Neuron (in vitro differentiated cells): ENCODE measurements around the gene FAF1.

Experiments used
- H2AFZ ChIP-seq: one replicate; pipeline ENCODE4 v1.6.1; 2013; ENCODE audit warnings: low read depth, mild to moderate bottlenecking, inconsistent platforms, low read length, moderate library complexity
- H3K27me3 ChIP-seq: one replicate; pipeline ENCODE4 v1.6.1; 2013; ENCODE audit warnings: low read length; ENCODE audit not compliant: insufficient read depth
- H3K36me3 ChIP-seq: one replicate; pipeline ENCODE4 v1.6.1; 2013; ENCODE audit warnings: low read length; ENCODE audit not compliant: insufficient read depth
- H3K4me1 ChIP-seq: one replicate; pipeline ENCODE4 v1.6.1; 2013; ENCODE audit warnings: low read length; ENCODE audit not compliant: insufficient read depth
- H3K4me3 ChIP-seq: 2 replicates; pipeline ENCODE4 v1.5.1; 2013; ENCODE audit warnings: mild to moderate bottlenecking, low read length, moderate library complexity
- H3K9me3 ChIP-seq: one replicate; pipeline ENCODE4 v1.6.1; 2013; ENCODE audit warnings: low read length

FAF1 gene

DNA sequence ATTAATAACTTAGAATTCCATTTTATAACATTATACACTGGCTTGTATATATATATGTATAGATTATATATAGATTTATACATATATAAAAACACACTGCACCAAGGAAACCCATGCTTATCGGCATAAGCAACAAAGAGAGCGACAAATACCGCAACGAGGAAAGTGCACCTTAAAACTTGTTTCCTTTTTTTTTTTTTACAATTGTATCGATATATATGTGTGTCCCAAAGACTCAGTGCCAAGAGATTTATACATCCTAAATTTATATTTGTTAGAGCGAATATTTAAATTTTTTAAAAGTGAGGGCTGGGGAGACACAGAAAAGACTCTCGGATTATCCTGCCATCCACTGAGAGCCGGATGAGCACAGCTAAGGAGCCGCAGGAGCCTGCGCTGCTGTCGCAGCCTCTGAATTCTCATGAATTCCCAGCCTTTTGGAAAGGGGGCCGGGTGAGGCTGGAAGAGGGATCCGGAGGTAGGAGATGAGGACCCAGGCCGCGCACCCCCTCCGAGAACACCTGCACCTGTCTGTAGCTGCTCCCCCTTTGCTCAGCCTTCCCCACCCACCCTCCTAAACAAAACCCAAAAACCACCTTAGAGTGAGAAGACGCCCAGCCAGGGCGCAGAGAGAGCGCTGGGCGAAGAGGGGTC, 542.0 kb downstream of the FAF1 start:
- peak overlapping the region; percentile 43 for H3K4me3 ChIP-seq
- H3K36me3 ChIP-seq: no peaks in the 10 kb centered on the region
- peak overlapping the region; percentile 64 for H2AFZ ChIP-seq
- peaks cover 3% of the 10 kb centered on the region for H3K9me3 ChIP-seq
- peaks cover 96% of the 10 kb centered on the region for H3K27me3 ChIP-seq
- peaks cover 6% of the 10 kb centered on the region for H3K4me1 ChIP-seq

DNA sequence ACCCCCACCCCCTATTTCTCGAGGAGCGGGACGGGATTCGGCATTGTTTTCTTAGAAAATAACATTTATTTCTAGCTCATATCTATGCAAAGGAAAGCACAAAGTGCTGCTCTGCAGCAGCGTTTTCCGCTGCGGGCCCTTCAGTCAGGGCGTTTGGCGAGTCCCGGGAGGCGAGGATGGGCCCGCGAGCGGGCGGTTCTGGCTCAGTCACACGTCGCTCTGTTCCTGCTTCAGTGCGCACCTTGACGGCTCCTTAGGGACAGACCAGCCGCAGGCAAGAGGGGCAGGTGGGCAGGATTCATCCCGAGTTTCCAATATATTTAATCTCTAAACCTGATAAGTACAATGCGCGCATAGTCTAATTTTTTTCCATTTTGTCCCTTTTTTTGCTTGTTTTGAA, 542.6 kb downstream of the FAF1 start:
- H3K4me1 ChIP-seq: peaks cover under 1% of the 10 kb centered on the region
- peaks cover 94% of the 10 kb centered on the region for H3K27me3 ChIP-seq
- no peak overlapping the region for H2AFZ ChIP-seq
- peaks cover 8% of the 10 kb centered on the region for H3K9me3 ChIP-seq
- H3K36me3 ChIP-seq: no peaks in the 10 kb centered on the region
- H3K4me3 ChIP-seq: no peak overlapping the region

DNA sequence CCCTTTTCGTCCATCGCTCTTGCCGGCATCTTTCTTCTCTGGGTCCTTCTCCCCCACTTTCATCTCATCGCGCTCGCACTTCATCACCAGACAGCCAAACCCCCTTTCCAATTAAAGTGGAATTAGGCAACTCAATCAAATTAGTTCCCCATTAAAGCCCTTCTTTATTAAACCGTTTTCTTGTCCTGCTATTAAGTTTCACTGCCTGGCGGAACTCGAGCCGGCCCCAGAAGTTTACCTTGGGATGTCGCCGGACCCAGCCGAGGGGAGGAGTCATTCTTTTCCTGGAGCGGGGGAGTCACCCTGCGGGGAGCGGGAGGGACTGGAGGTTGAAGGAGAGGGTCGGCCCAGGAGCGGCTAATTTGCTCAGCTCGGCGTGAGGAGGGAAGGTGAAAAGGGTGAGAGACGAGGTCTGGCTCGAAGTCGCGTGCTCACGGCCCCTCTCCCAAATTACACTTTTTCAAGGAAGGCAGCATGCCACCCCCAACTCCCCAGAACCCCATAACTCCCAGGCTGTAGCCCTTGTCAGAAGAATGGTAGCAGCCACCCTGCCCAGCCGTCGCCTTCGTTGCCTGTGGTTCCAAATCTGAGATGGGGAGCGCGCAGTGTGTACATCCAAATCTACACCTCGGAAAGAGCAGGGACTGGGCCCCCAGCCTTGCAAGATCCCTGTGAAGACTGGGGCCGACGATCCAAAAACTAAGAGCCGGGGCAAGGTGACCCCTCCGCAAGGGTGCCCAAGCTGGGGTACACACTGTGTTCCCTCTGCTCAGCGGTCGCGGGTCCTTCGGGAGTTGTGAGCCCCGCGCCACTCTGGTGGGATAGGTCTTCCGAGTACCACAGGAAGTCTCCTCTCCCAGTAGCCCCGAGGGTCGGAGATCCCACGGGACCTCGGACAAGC, 543.3 kb downstream of the FAF1 start:
- Histone ChIP-seq H3K4me3 (no peak overlapping the region), H3K9me3 (peaks cover 8% of the 10 kb centered on the region), H2AFZ (no peak overlapping the region), H3K27me3 (peaks cover 87% of the 10 kb centered on the region), H3K4me1 (no peaks in the 10 kb centered on the region), H3K36me3 (no peaks in the 10 kb centered on the region)

DNA sequence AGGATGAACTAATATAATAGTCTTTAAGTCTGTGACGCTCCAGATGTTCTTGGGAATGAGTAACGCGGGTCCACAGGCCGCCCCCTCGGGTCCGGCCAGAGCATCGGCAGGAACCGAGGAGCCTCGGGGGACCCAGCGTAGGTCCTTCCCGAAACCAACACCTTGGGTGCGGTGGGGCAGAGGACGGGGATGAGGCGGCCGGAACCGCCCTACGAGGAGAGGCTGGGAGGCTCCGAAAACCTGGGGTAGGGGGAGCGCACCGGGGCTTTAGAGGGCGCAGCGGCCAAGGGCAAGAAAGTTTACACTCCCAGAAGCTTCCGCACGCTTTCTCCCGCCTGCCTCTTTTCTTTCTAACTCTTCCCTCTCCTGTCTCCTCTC, 543.9 kb downstream of the FAF1 start:
- Histone ChIP-seq H3K9me3 (peaks cover 8% of the 10 kb centered on the region), H3K4me3 (no peak overlapping the region), H2AFZ (no peak overlapping the region), H3K36me3 (no peaks in the 10 kb centered on the region), H3K27me3 (peaks cover 83% of the 10 kb centered on the region), H3K4me1 (no peaks in the 10 kb centered on the region)

DNA sequence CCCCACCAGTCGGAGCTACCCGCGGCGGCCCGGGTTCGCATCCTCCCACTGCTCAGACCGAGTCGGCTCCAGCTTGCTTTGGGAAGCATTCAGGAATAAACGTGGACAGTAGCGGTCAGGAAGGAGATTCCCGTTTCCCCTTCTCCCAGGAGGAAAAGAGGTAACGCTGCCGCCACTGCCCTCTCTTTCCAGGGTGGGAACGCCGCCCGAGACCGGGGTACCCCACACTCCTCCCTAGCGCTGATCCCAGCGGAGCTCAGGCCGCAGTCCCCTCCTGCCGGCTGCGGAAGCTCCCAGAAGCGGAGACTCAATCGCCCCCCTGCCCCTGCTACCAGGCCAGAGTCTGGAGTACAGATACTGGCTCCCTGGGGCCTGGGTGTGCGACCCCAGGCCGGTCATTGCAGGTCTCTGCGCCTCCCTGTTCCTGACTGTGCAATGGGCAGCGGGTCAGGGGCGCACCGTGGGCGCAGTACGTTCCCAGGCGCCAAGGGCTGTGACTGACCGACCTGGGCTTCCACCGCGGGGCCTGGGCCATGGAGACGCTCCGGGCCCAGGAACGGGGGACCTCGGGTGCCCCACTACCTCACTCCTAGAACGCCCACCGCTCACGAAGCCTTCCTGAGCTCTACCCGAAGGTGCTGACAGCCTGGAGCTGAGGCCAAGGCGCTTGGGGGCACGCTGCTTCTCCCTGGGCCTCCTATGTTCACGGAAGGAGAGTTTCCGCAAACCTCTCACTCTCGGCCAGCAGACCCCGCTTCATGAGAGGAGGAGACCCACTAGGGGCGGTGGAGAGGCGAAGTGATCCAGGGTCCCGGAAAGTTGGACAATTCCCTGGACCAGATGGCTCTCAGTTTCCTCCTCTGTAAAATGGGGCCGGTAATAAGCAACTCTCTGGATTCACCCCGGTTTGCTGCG, 544.6 kb downstream of the FAF1 start:
- Histone ChIP-seq H3K9me3 (peaks cover 8% of the 10 kb centered on the region), H3K36me3 (no peaks in the 10 kb centered on the region), H3K27me3 (peaks cover 81% of the 10 kb centered on the region), H2AFZ (no peak overlapping the region), H3K4me1 (no peaks in the 10 kb centered on the region), H3K4me3 (no peak overlapping the region)

DNA sequence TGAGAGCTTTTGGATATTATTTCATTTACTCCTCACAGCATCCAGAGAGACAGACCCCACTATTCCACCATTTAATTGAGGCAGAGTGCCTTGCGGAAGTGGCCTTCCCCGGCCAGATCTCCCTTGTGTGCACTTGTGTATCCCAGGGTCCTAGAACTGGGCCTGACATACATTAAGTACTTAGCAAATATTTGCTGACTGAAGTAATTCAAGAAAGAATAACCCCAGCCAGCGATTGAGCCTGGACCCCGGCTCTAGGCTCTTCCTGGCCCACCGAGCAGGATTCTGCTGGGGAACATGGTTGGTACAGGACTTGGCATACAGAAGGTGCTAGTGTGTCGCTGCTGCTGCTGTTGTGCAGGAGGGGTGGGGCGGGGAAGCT, 545.2 kb downstream of the FAF1 start:
- Histone ChIP-seq H3K9me3 (peaks cover 8% of the 10 kb centered on the region), H2AFZ (no peak overlapping the region), H3K4me1 (no peaks in the 10 kb centered on the region), H3K27me3 (peaks cover 74% of the 10 kb centered on the region), H3K36me3 (no peaks in the 10 kb centered on the region), H3K4me3 (no peak overlapping the region)

DNA sequence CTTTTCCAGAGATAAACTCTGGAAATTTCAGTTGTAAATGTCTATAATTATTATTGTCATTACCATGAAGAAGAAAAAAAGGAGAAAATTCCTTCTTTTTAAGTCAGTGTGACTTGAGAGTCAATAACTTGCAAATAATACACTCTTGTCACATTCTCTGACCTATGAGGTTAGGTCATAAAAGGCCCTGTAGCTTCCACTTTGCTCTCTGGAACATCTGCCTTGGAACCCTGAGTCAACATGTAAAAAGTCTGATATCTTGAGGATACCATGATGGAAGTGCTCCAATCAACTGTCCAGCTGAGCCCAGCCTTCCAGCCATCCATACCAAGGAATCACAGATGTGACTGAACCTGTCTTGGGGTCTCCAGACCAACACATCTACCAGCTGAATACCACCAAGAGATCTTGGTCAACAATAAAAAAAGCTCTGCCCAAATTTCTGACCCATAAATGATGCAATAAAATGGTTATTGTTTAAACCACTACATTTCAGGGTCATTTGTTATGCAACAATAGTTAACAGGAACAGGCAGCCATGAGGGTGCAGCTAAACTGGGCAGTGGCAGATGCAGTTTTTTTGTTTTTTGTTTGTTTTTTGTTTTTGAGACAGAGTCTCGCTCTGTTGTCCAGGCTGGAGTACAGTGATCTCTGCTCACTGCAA, 547.1 kb downstream of the FAF1 start:
- Histone ChIP-seq H3K4me3 (no peak overlapping the region), H3K4me1 (no peaks in the 10 kb centered on the region), H2AFZ (no peak overlapping the region), H3K36me3 (no peaks in the 10 kb centered on the region), H3K27me3 (peaks cover 56% of the 10 kb centered on the region), H3K9me3 (peaks cover 8% of the 10 kb centered on the region)

DNA sequence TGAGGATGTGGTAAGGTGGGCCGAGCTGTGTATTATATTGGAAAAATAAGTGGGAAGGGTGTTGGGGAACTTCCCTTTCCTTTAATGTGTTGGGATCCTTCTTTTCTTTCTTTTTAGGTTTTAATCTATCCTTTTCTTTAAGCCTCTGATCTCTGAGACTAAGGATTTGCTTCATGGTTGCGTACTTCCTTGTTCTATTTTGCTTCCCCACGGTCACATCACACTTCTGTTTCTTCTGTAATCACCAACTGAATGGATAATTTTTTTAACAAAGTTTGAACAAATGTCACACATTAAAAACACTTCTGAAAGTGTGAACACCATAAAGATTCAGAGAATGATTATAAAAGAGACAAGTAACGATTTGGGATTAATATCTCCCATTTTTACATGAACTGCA, 554.3 kb downstream of the FAF1 start:
- no peak overlapping the region for H2AFZ ChIP-seq
- H3K9me3 ChIP-seq: no peaks in the 10 kb centered on the region
- no peaks in the 10 kb centered on the region for H3K4me1 ChIP-seq
- H3K36me3 ChIP-seq: no peaks in the 10 kb centered on the region
- peaks cover 4% of the 10 kb centered on the region for H3K27me3 ChIP-seq
- H3K4me3 ChIP-seq: no peak overlapping the region

DNA sequence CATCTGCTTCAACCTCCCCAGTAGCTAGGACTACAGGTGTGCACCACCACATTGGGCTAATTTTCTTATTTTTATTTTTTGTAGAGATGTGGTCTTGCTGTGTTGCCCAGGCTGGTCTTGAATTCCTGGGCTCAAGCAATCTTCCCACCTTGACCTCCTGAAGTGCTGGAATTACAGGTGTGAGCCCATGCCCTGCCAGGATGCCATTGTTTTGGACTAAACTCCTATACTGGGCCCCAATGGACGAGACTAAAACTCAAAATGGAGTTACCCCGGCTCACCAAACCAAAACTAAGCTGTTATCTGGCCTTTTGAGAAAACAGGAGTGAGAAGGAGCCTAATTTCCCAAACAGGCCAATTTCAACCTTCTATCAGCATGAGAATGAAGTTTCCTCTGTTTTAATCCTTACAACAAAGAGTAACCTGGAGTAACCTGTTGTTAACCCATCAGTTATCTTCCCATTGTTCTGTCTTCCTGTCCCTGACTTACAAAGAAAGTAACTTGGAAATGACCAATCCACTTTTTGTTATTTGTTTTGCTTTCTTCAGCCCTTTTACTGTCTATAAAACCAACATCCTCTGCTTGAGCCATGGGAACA, 566.4 kb downstream of the FAF1 start:
- Histone ChIP-seq H3K27me3 (peaks cover 2% of the 10 kb centered on the region), H3K9me3 (no peaks in the 10 kb centered on the region), H2AFZ (no peak overlapping the region), H3K36me3 (no peaks in the 10 kb centered on the region), H3K4me3 (no peak overlapping the region), H3K4me1 (no peaks in the 10 kb centered on the region)
